GM10847 (cell line): ENCODE data around the gene UBAP2.

ENCODE experiments used
- POLR2A ChIP-seq: IDR thresholded peaks from 2 replicates; pipeline ENCODE4 v1.6.1; 2011; ENCODE audit not compliant: insufficient read length; ENCODE audit errors: extremely low read depth

The UBAP2 gene

GRCh38 chr9:34025062-34025461 is 23.6 kb downstream of the UBAP2 start:
- no peak for TF ChIP-seq POLR2A

- TF ChIP-seq POLR2A: no peak
Observed at GRCh38 chr9:34016149-34016548, 32.5 kb downstream of the UBAP2 start.

- no peak for TF ChIP-seq POLR2A
Observed at GRCh38 chr9:34010979-34011378, 37.7 kb downstream of the UBAP2 start.

- TF ChIP-seq POLR2A: no peak
Observed at GRCh38 chr9:34001951-34002350, 46.7 kb downstream of the UBAP2 start.

GRCh38 chr9:34001298-34001697 is 47.4 kb downstream of the UBAP2 start:
- no peak for TF ChIP-seq POLR2A

GRCh38 chr9:33995449-33995848 is 53.2 kb downstream of the UBAP2 start:
- TF ChIP-seq POLR2A: no peak

- no peak for TF ChIP-seq POLR2A
Observed at GRCh38 chr9:33993104-33993503, 55.6 kb downstream of the UBAP2 start.

GRCh38 chr9:33992632-33993031 is 56.1 kb downstream of the UBAP2 start:
- TF ChIP-seq POLR2A: no peak

GRCh38 chr9:33988219-33988890 is 60.3 kb downstream of the UBAP2 start:
- no peak for TF ChIP-seq POLR2A

GRCh38 chr9:33976414-33976813 is 72.3 kb downstream of the UBAP2 start:
- TF ChIP-seq POLR2A: no peak

GRCh38 chr9:33972698-33973097 is 76.0 kb downstream of the UBAP2 start:
- no peak for TF ChIP-seq POLR2A

GRCh38 chr9:33964086-33964768 is 84.5 kb downstream of the UBAP2 start:
- TF ChIP-seq POLR2A: no peak

- no peak for TF ChIP-seq POLR2A
Observed at GRCh38 chr9:33959725-33960124, 89.0 kb downstream of the UBAP2 start.

- no peak for TF ChIP-seq POLR2A
Observed at GRCh38 chr9:33956544-33956943, 92.1 kb downstream of the UBAP2 start.

GRCh38 chr9:33952066-33952465 is 96.6 kb downstream of the UBAP2 start:
- TF ChIP-seq POLR2A: no peak

GRCh38 chr9:33950371-33950770 is 98.3 kb downstream of the UBAP2 start:
- TF ChIP-seq POLR2A: no peak

- TF ChIP-seq POLR2A: no peak
Observed at GRCh38 chr9:33946779-33947535, 101.7 kb downstream of the UBAP2 start.

GRCh38 chr9:33943389-33943788 is 105.3 kb downstream of the UBAP2 start:
- TF ChIP-seq POLR2A: no peak
